ENCODE results near the gene LAMC2.

LAMC2 gene

GRCh38 chr1:183173828-183174227 is 12.2 kb upstream of the LAMC2 start:
- no peak for DNase-seq (ENCODE audit: low read depth)

- no peak for DNase-seq (ENCODE audit: low read depth)
These were observed 10.4 kb upstream of the LAMC2 start for GRCh38 chr1:183175631-183176030.

GRCh38 chr1:183178545-183178944 is 7.5 kb upstream of the LAMC2 start:
- no peak for DNase-seq (ENCODE audit: low read depth)

- DNase-seq (ENCODE audit: low read depth), result no peak
These were observed 7.0 kb upstream of the LAMC2 start for GRCh38 chr1:183179033-183179432.

- no peak for DNase-seq (ENCODE audit: low read depth)
These were observed 5.8 kb upstream of the LAMC2 start for GRCh38 chr1:183180218-183180617.

GRCh38 chr1:183180634-183181056 is 5.4 kb upstream of the LAMC2 start:
- DNase-seq (ENCODE audit: low read depth), result no peak

GRCh38 chr1:183186841-183187240 is 777 bp downstream of the LAMC2 start:
- DNase-seq (ENCODE audit: low read depth), result no peak

GRCh38 chr1:183188240-183188639 is 2.2 kb downstream of the LAMC2 start:
- DNase-seq (ENCODE audit: low read depth), result no peak

- no peak for DNase-seq (ENCODE audit: low read depth)
These were observed 5.8 kb downstream of the LAMC2 start for GRCh38 chr1:183191833-183192232.

- DNase-seq (ENCODE audit: low read depth), result no peak
These were observed 8.0 kb downstream of the LAMC2 start for GRCh38 chr1:183193963-183194525.

- DNase-seq (ENCODE audit: low read depth), result no peak
These were observed 8.6 kb downstream of the LAMC2 start for GRCh38 chr1:183194527-183195141.

GRCh38 chr1:183195142-183195574 is 9.1 kb downstream of the LAMC2 start:
- DNase-seq (ENCODE audit: low read depth), result no peak

- no peak for DNase-seq (ENCODE audit: low read depth)
These were observed 11.7 kb downstream of the LAMC2 start for GRCh38 chr1:183197762-183198161.

- DNase-seq (ENCODE audit: low read depth), result no peak
These were observed 12.4 kb downstream of the LAMC2 start for GRCh38 chr1:183198463-183198862.

GRCh38 chr1:183199304-183199703 is 13.2 kb downstream of the LAMC2 start:
- DNase-seq (ENCODE audit: low read depth), result no peak

GRCh38 chr1:183200451-183200850 is 14.4 kb downstream of the LAMC2 start:
- DNase-seq (ENCODE audit: low read depth), result no peak

- no peak for DNase-seq (ENCODE audit: low read depth)
These were observed 17.0 kb downstream of the LAMC2 start for GRCh38 chr1:183203094-183203493.

- DNase-seq (ENCODE audit: low read depth), result no peak
These were observed 19.2 kb downstream of the LAMC2 start for GRCh38 chr1:183205196-183205781.

- DNase-seq (ENCODE audit: low read depth), result no peak
These were observed 20.6 kb downstream of the LAMC2 start for GRCh38 chr1:183206538-183207122.

- no peak for DNase-seq (ENCODE audit: low read depth)
These were observed 23.6 kb downstream of the LAMC2 start for GRCh38 chr1:183209533-183210158.

- no peak for DNase-seq (ENCODE audit: low read depth)
These were observed 24.6 kb downstream of the LAMC2 start for GRCh38 chr1:183210681-183211080.

GRCh38 chr1:183212870-183213269 is 26.8 kb downstream of the LAMC2 start:
- DNase-seq (ENCODE audit: low read depth), result no peak

Data from CMK (cell line).